H1 (cell line): Measurements from ENCODE around the gene CFAP141. TPM values are rescaled to one million over a fixed set of nuclear protein-coding genes. Genes with fewer than 3 reads are reported as not detected.
A peak's percentile ranks its signal among the peaks of the same experiment; 100 is the strongest.

Experiments
- CEBPB ChIP-seq: IDR thresholded peaks from 2 replicates; pipeline ENCODE4 v1.6.1; 2012; ENCODE audit warnings: low read depth, low read length
- CHD2 ChIP-seq: IDR thresholded peaks from 2 replicates; pipeline ENCODE4 v1.6.1; 2012; ENCODE audit warnings: low read length, improper control_type of control experiment
- CHD7 ChIP-seq: fragments of 300-600 bp; sonication (generic); IDR thresholded peaks from 2 replicates; pipeline ENCODE4 v1.7.1; 2012; ENCODE audit warnings: low read length, moderate library complexity, mild to moderate bottlenecking, inconsistent platforms; ENCODE audit not compliant: insufficient replicate concordance
- FOSL1 ChIP-seq: IDR thresholded peaks from 2 replicates; pipeline ENCODE4 v1.6.1; 2011; ENCODE audit warnings: mild to moderate bottlenecking, low read depth, low read length, moderate library complexity; ENCODE audit not compliant: insufficient read depth
- JUND ChIP-seq: IDR thresholded peaks from 2 replicates; pipeline ENCODE4 v1.6.1; 2011; ENCODE audit warnings: mild to moderate bottlenecking, improper control_type of control experiment, low read length
- RAD21 ChIP-seq, 2 experiments: IDR thresholded peaks in 1 of 2; conservative IDR thresholded peaks in 1 of 2; 2 replicates each; pipeline ENCODE4 v1.6.1; 2011; ENCODE audit warnings: low read depth in 2 of 2, low read length in 2 of 2, improper control_type of control experiment in 1 of 2, inconsistent platforms in 1 of 2, mild to moderate bottlenecking in 1 of 2, moderate library complexity in 1 of 2
- RFX5 ChIP-seq: IDR thresholded peaks from 2 replicates; pipeline ENCODE4 v1.6.1; 2011; ENCODE audit warnings: low read depth, low read length, improper control_type of control experiment, borderline replicate concordance
- SIRT6 ChIP-seq: IDR thresholded peaks from one replicate; pipeline ENCODE4 v1.7.1; 2012; ENCODE audit warnings: low read length, inconsistent platforms
- SIX5 ChIP-seq: IDR thresholded peaks from 2 replicates; pipeline ENCODE4 v1.6.1; 2011; ENCODE audit warnings: mild to moderate bottlenecking, low read depth, low read length
- SUZ12 ChIP-seq: fragments of 200-600 bp; sonication (generic); IDR thresholded peaks from 2 replicates; pipeline ENCODE4 v1.6.1; 2012; ENCODE audit warnings: mild to moderate bottlenecking, inconsistent platforms, low read length, moderate library complexity, mixed read lengths
- TAF1 ChIP-seq: IDR thresholded peaks from 2 replicates; pipeline ENCODE4 v1.6.1; 2011; ENCODE audit warnings: mild to moderate bottlenecking, low read depth, low read length
- ZNF274 ChIP-seq: IDR thresholded peaks from 2 replicates; pipeline ENCODE4 v1.7.0; 2012; ENCODE audit warnings: low read length, borderline replicate concordance; ENCODE audit errors: extremely low read depth
- polyA plus RNA-seq, 7 experiments: library from polyadenylated mRNA; depleted of rRNA in 3 of 7; stranded (reverse) in 5 of 7; unstranded in 2 of 7; fragments of >200 nt in 5 of 7; fragments of 200-250 nt in 2 of 7; gene quantifications; 1 replicate in 5 of 7; 2 replicates in 1 of 7; 4 replicates in 1 of 7; pipeline versions ENCODE4 v1.2.1 to v1.2.3, GENCODE V29; 2011 to 2013; ENCODE audit warnings: missing spikeins in 2 of 7, mixed read lengths in 2 of 7
- total RNA-seq: library from RNA; stranded (reverse); fragmentation: NEBNext Ultra II Directional; extraction: Animal tissue kit (Norgen Biotek cat#: 25700); gene quantifications from 2 replicates; pipeline ENCODE4 v1.2.1, GENCODE V29; 2021

CFAP141 gene
- total and polyA plus RNA-seq, 2 of the 8 experiments (the other 6 are each of a cell fraction or from before 2014, with no cell fraction given), result not detected

GRCh38 chr1:154186852-154187501 lies 19.2 kb downstream of the CFAP141 start (continued):
- TF ChIP-seq RAD21 (IDR thresholded peaks at IDR 0.05 in 1 of 2, conservative IDR thresholded peaks at IDR 0.05 in 1 of 2; ENCODE audit: low read depth in 2 of 2, low read length in 2 of 2), result no peak
- TF ChIP-seq FOSL1, result no peak
- no peak for TF ChIP-seq CHD2
- peak; percentile 37; the same call in 1 of the 2 replicates for TF ChIP-seq CEBPB
- no peak for TF ChIP-seq CHD7
- TF ChIP-seq ZNF274, result no peak
- TF ChIP-seq RFX5, result no peak
- TF ChIP-seq SIX5, result no peak
- TF ChIP-seq JUND, result no peak
- TF ChIP-seq SIRT6, result no peak
- no peak for TF ChIP-seq SUZ12
- no peak for TF ChIP-seq TAF1
